Raji (cell line): ENCODE data around the gene KLHL26.

Experiments used
- POLR2A ChIP-seq: IDR thresholded peaks from 2 replicates; pipeline ENCODE4 v1.6.1; 2011; ENCODE audit warnings: low read depth, low read length, control low read depth; ENCODE audit not compliant: insufficient read depth

Gene KLHL26

GRCh38 chr19:18648973-18649315 is 12.1 kb downstream of the KLHL26 start:
- TF ChIP-seq POLR2A = no peak

GRCh38 chr19:18649371-18650020 is 12.7 kb downstream of the KLHL26 start:
- TF ChIP-seq POLR2A = no peak

- TF ChIP-seq POLR2A = no peak
These were observed 13.2 kb downstream of the KLHL26 start for GRCh38 chr19:18650021-18650390.

- no peak for TF ChIP-seq POLR2A
These were observed 13.7 kb downstream of the KLHL26 start for GRCh38 chr19:18650468-18651041.

- TF ChIP-seq POLR2A = no peak
These were observed 14.5 kb downstream of the KLHL26 start for GRCh38 chr19:18651300-18651699.

- no peak for TF ChIP-seq POLR2A
These were observed 14.9 kb downstream of the KLHL26 start for GRCh38 chr19:18651733-18652132.

- no peak for TF ChIP-seq POLR2A
These were observed 17.0 kb downstream of the KLHL26 start for GRCh38 chr19:18653853-18654252.

- TF ChIP-seq POLR2A = no peak
These were observed 17.6 kb downstream of the KLHL26 start for GRCh38 chr19:18654469-18654868.

- TF ChIP-seq POLR2A = no peak
These were observed 18.5 kb downstream of the KLHL26 start for GRCh38 chr19:18655173-18655844.

- no peak for TF ChIP-seq POLR2A
These were observed 19.7 kb downstream of the KLHL26 start for GRCh38 chr19:18656337-18657086.

GRCh38 chr19:18657590-18658365 is 20.9 kb downstream of the KLHL26 start:
- no peak for TF ChIP-seq POLR2A

- TF ChIP-seq POLR2A = no peak
These were observed 21.6 kb downstream of the KLHL26 start for GRCh38 chr19:18658366-18658855.

- no peak for TF ChIP-seq POLR2A
These were observed 22.6 kb downstream of the KLHL26 start for GRCh38 chr19:18659281-18660050.
